Measurements from ENCODE around the gene FER1L5. TPM values are rescaled to one million over a fixed set of nuclear protein-coding genes. Genes with fewer than 3 reads are reported as not detected.

The FER1L5 gene
- total and polyA plus RNA-seq, 9 of the 15 experiments (the other 6 are each of a cell fraction or from before 2014, with no cell fraction given): 0.01 TPM; not detected in 6

GRCh38 chr2:96739076-96739632 is 96.6 kb downstream of the FER1L5 start:
- H3K9me1 ChIP-seq (ENCODE audit: control insufficient read depth, insufficient read depth, low read length): no peaks in the 10 kb centered on the region
- no peaks in the 10 kb centered on the region for H3K9me3 ChIP-seq (replicated peaks; ENCODE audit: control insufficient read depth, insufficient read depth, low read depth, low read length)
- peak overlapping the region; percentile 80 to 92 for H3K9ac ChIP-seq (ENCODE audit: insufficient read depth in 1 of 2, low read depth in 2 of 2, low read length in 2 of 2)
- ChIA-PET POLR2A (interaction anchor here (0.8 kb wide), 1 partner anchor 9 kb away, joined by 3 read pairs; no protein-coding TSS in a partner anchor), CTCF (ENCODE audit: low intra/inter-chr PET ratio) (no interaction called here)
- peak overlapping the region; percentile 57 for H3K27ac ChIP-seq (ENCODE audit: extremely low read depth, low read depth, low read length)
- no peaks in the 10 kb centered on the region for H4K20me1 ChIP-seq (replicated peaks; ENCODE audit: control insufficient read depth, insufficient read depth, low read length)
- no peaks in the 10 kb centered on the region for H3K27me3 ChIP-seq (ENCODE audit: control insufficient read depth in 2 of 2, insufficient read depth in 2 of 2, low read length in 2 of 2)
- 0% methylated on average over 4 of the region's 4 CpGs for WGBS (ENCODE audit: insufficient coverage, low coverage, missing lambda C conversion rate)
- FAIRE-seq (no peak), ATAC-seq (no peak; the same call in 2 of the 3 replicates), DNase-seq (ENCODE audit: extremely low read depth in 1 of 4, low spot score in 3 of 4) (peak in 1 of 4 experiments; percentile 33)
- H2AFZ ChIP-seq (ENCODE audit: low read depth, low read length): peak overlapping the region; percentile 94
- peak overlapping the region; percentile 91 for H3K4me2 ChIP-seq (ENCODE audit: insufficient read depth, low read length)
- H3K36me3 ChIP-seq (ENCODE audit: control insufficient read depth, insufficient read depth, low read length): peaks cover 27% of the 10 kb centered on the region; the same call in 2 of the 3 replicates
- intact Hi-C loops (cut with micrococcal nuclease): no loop called here
- H3K4me3 ChIP-seq: peak overlapping the region; percentile 81
- H3K79me2 ChIP-seq (ENCODE audit: control insufficient read depth, insufficient read depth, low read length): peaks cover 16% of the 10 kb centered on the region; the same call in 2 of the 3 replicates
- TSS peak; percentile 66 for BruUV-seq (replicated peaks)
- in situ Hi-C loops (cut with MboI): no loop called here
- H3K4me1 ChIP-seq (replicated peaks in 1 of 2; ENCODE audit: control insufficient read depth in 2 of 2, insufficient read depth in 2 of 2, low read length in 2 of 2): peaks cover 9 to 11% of the 10 kb centered on the region in 2 experiments; a peak in 4 of 5 replicates
- no peak for TF ChIP-seq ZNF764 (CRISPR knock-in tag; IDR thresholded peaks at IDR 0.05; ENCODE audit: low read depth)
- no peak for TF ChIP-seq STAT6 (CRISPR knock-in tag; IDR thresholded peaks at IDR 0.05)
- TF ChIP-seq SPI1 (IDR thresholded peaks at IDR 0.05; ENCODE audit: borderline replicate concordance, low read depth, low read length): no peak
- TF ChIP-seq NR2F6 (CRISPR knock-in tag; IDR thresholded peaks at IDR 0.05): no peak
- no peak for TF ChIP-seq ZNF354B (CRISPR knock-in tag; IDR thresholded peaks at IDR 0.05)
- TF ChIP-seq E2F1 (CRISPR knock-in tag; IDR thresholded peaks at IDR 0.05): no peak
- TF ChIP-seq MYNN (IDR thresholded peaks at IDR 0.05): no peak
- no peak for TF ChIP-seq MYNN (CRISPR knock-in tag; IDR thresholded peaks at IDR 0.05)
- no peak for TF ChIP-seq OTX1 (CRISPR knock-in tag; IDR thresholded peaks at IDR 0.05)
- no peak for TF ChIP-seq NKRF (IDR thresholded peaks at IDR 0.05; ENCODE audit: borderline replicate concordance)
- TF ChIP-seq CTCF (IDR thresholded peaks at IDR 0.05 in 2 of 3, conservative IDR thresholded peaks at IDR 0.05 in 1 of 3; ENCODE audit: insufficient read depth in 2 of 3, low read depth in 1 of 3, low read length in 3 of 3): no peak
- no peak for TF ChIP-seq HNRNPLL (IDR thresholded peaks at IDR 0.05; ENCODE audit: low read depth, low read length, poor library complexity, severe bottlenecking)
- TF ChIP-seq ZFP91 (CRISPR knock-in tag; IDR thresholded peaks at IDR 0.05): no peak
